ENCODE measurements around the gene ADIPOR2. TPM values are rescaled to one million over a fixed set of nuclear protein-coding genes. Genes with fewer than 3 reads are reported as not detected.

Gene ADIPOR2
- total RNA-seq, 5 donors from 2014 or later (not counting 1 experiment from before 2014, with no cell fraction given): 21.7 to 35.0 (median 33.4) TPM

GRCh38 chr12:1758376-1758775, 67.5 kb downstream of the ADIPOR2 start:
- Histone ChIP-seq H3K4me3 (ENCODE audit: control insufficient read depth in 1 of 2, extremely low read depth in 1 of 2, low read length in 1 of 2) (no peak overlapping the region), H3K27ac (ENCODE audit: low read length) (no peak overlapping the region), H3K27me3 (replicated peaks in 1 of 2; ENCODE audit: control insufficient read depth in 2 of 2, extremely low read depth in 1 of 2, insufficient read depth in 2 of 2, low read length in 1 of 2) (no peaks in the 10 kb centered on the region), H3K36me3 (ENCODE audit: control insufficient read depth in 2 of 2, extremely low read depth in 1 of 2, insufficient read depth in 1 of 2, low read length in 1 of 2) (peaks cover 7 to 22% of the 10 kb centered on the region in 2 donors), H3K9me3 (no peaks in the 10 kb centered on the region), H3K4me1 (ENCODE audit: control insufficient read depth in 1 of 2, extremely low read depth in 1 of 2, insufficient read depth in 2 of 2, low read length in 2 of 2) (no peaks in the 10 kb centered on the region)
- ChIA-PET POLR2A (no interaction called here), CTCF (interaction anchor here in 1 of 2 donors (0.7 kb wide), 1 partner anchor 15 kb away, joined by 3 read pairs; no protein-coding TSS in a partner anchor)
- no CpG with 5 or more reads among the region's 2 CpGs for WGBS (ENCODE audit: insufficient coverage)
- H3K36me3 Mint-ChIP-seq: peaks cover 51% of the 10 kb centered on the region
- H3K9me3 Mint-ChIP-seq: no peaks in the 10 kb centered on the region
- no peaks in the 10 kb centered on the region for H3K27me3 Mint-ChIP-seq
- H3K27ac Mint-ChIP-seq: no peak overlapping the region
- ATAC-seq (replicated peaks in 1 of 4) (no peak), DNase-seq (no peak)
- H3K4me1 Mint-ChIP-seq: peaks cover 3 to 13% (median 13%) of the 10 kb centered on the region in 3 donors
- no peak overlapping the region for H3K4me3 Mint-ChIP-seq

GRCh38 chr12:1758887-1759286, 68.0 kb downstream of the ADIPOR2 start:
- Histone ChIP-seq H3K27me3 (replicated peaks in 1 of 2; ENCODE audit: control insufficient read depth in 2 of 2, extremely low read depth in 1 of 2, insufficient read depth in 2 of 2, low read length in 1 of 2) (no peaks in the 10 kb centered on the region), H3K4me3 (ENCODE audit: control insufficient read depth in 1 of 2, extremely low read depth in 1 of 2, low read length in 1 of 2) (no peak overlapping the region), H3K4me1 (ENCODE audit: control insufficient read depth in 1 of 2, extremely low read depth in 1 of 2, insufficient read depth in 2 of 2, low read length in 2 of 2) (no peaks in the 10 kb centered on the region), H3K27ac (ENCODE audit: low read length) (no peak overlapping the region), H3K9me3 (no peaks in the 10 kb centered on the region), H3K36me3 (ENCODE audit: control insufficient read depth in 2 of 2, extremely low read depth in 1 of 2, insufficient read depth in 1 of 2, low read length in 1 of 2) (peaks cover 7 to 22% of the 10 kb centered on the region in 2 donors)
- Mint-ChIP-seq H3K4me1 (peaks cover 5 to 13% (median 12%) of the 10 kb centered on the region in 3 donors), H3K36me3 (peaks cover 53% of the 10 kb centered on the region), H3K27me3 (no peaks in the 10 kb centered on the region), H3K4me3 (no peak overlapping the region), H3K27ac (no peak overlapping the region), H3K9me3 (no peaks in the 10 kb centered on the region)
- DNase-seq (no peak), ATAC-seq (replicated peaks in 1 of 4) (no peak)
- CTCF ChIA-PET: no interaction called here
- POLR2A ChIA-PET: no interaction called here
- 100% methylated on average over 1 of the region's 4 CpGs for WGBS (ENCODE audit: insufficient coverage)

- Mint-ChIP-seq H3K9me3 (no peaks in the 10 kb centered on the region), H3K27ac (no peak overlapping the region), H3K4me3 (no peak overlapping the region), H3K4me1 (peaks cover 12 to 23% (median 18%) of the 10 kb centered on the region in 3 donors), H3K36me3 (peaks cover 44% of the 10 kb centered on the region), H3K27me3 (no peaks in the 10 kb centered on the region)
- POLR2A ChIA-PET: no interaction called here
- CTCF ChIA-PET: interaction anchor here in 1 of 2 donors (1.0 kb wide), 1 partner anchor 105 kb away, joined by 3 read pairs; no protein-coding TSS in a partner anchor
- Histone ChIP-seq H3K4me1 (ENCODE audit: control insufficient read depth in 1 of 2, extremely low read depth in 1 of 2, insufficient read depth in 2 of 2, low read length in 2 of 2) (no peaks in the 10 kb centered on the region), H3K27me3 (replicated peaks in 1 of 2; ENCODE audit: control insufficient read depth in 2 of 2, extremely low read depth in 1 of 2, insufficient read depth in 2 of 2, low read length in 1 of 2) (no peaks in the 10 kb centered on the region), H3K4me3 (ENCODE audit: control insufficient read depth in 1 of 2, extremely low read depth in 1 of 2, low read length in 1 of 2) (no peak overlapping the region), H3K27ac (ENCODE audit: low read length) (no peak overlapping the region), H3K36me3 (ENCODE audit: control insufficient read depth in 2 of 2, extremely low read depth in 1 of 2, insufficient read depth in 1 of 2, low read length in 1 of 2) (peaks cover 7 to 15% of the 10 kb centered on the region in 2 donors), H3K9me3 (no peaks in the 10 kb centered on the region)
- WGBS (ENCODE audit: insufficient coverage): no CpG with 5 or more reads among the region's 2 CpGs
- no peak for DNase-seq
- ATAC-seq (replicated peaks in 1 of 4): no peak
These were observed 69.9 kb downstream of the ADIPOR2 start for GRCh38 chr12:1760566-1761382.

DNA sequence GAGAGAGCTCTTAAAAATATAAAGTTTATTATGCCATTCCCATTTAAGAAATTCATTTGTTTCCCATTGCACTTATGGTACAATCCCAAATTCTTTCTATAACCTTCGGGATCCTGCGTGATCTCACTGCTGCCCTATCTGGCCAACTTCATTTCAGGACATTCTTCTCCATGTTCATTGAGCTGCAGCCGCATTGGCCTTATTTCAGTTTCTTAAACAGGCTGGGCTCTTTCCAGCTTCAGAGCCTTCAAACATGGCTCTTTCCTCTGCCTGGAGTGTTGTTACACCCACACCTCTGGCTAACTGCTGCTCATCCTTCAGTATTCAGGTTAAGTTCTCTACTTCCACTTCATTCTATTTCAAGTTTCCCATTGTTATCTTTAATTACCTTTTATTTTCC, 71.0 kb downstream of the ADIPOR2 start:
- Mint-ChIP-seq H3K27me3 (no peaks in the 10 kb centered on the region), H3K4me3 (no peak overlapping the region), H3K4me1 (peaks cover 16 to 24% (median 16%) of the 10 kb centered on the region in 3 donors), H3K27ac (no peak overlapping the region), H3K36me3 (peaks cover 37% of the 10 kb centered on the region), H3K9me3 (no peaks in the 10 kb centered on the region)
- Histone ChIP-seq H3K36me3 (ENCODE audit: control insufficient read depth in 2 of 2, extremely low read depth in 1 of 2, insufficient read depth in 1 of 2, low read length in 1 of 2) (peaks cover 7 to 10% of the 10 kb centered on the region in 2 donors), H3K9me3 (no peaks in the 10 kb centered on the region), H3K27ac (ENCODE audit: low read length) (no peak overlapping the region), H3K27me3 (replicated peaks in 1 of 2; ENCODE audit: control insufficient read depth in 2 of 2, extremely low read depth in 1 of 2, insufficient read depth in 2 of 2, low read length in 1 of 2) (no peaks in the 10 kb centered on the region), H3K4me3 (ENCODE audit: control insufficient read depth in 1 of 2, extremely low read depth in 1 of 2, low read length in 1 of 2) (no peak overlapping the region), H3K4me1 (ENCODE audit: control insufficient read depth in 1 of 2, extremely low read depth in 1 of 2, insufficient read depth in 2 of 2, low read length in 2 of 2) (no peaks in the 10 kb centered on the region)
- 100% methylated on average over 3 of the region's 3 CpGs for WGBS (ENCODE audit: insufficient coverage)
- ChIA-PET POLR2A (no interaction called here), CTCF (interaction anchor here in 1 of 2 donors (1.0 kb wide), 1 partner anchor 106 kb away, joined by 3 read pairs; no protein-coding TSS in a partner anchor)
- ATAC-seq (replicated peaks in 1 of 4): no peak
- no peak for DNase-seq

DNA sequence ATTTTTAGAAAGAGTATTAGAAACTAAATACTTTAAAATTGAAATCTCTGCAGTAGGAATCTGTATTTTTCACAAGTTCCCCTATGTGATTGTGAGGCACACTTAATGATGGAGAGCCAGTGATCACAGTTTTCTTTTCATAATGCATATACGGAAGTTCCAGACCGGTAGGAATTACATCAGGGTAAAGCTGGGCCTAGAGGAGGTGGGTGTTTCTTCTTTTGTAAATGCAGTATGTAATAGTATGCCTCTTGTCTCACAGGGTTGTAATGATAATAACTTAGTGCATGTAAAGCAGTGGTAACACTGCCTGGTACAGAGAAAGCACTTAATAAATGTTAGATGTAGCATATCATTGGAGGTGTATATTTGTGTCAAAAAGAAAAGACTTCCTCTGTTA, 72.3 kb downstream of the ADIPOR2 start:
- no peaks in the 10 kb centered on the region for H3K27me3 Mint-ChIP-seq
- H3K36me3 Mint-ChIP-seq: peaks cover 31% of the 10 kb centered on the region

GRCh38 chr12:1766110-1766509, 75.2 kb downstream of the ADIPOR2 start:
- Mint-ChIP-seq H3K9me3 (no peaks in the 10 kb centered on the region), H3K4me1 (peaks cover 17 to 24% (median 17%) of the 10 kb centered on the region in 3 donors)

More for the DNA sequence above, 72.3 kb downstream of the ADIPOR2 start:
- CTCF ChIA-PET: no interaction called here
- H3K4me3 Mint-ChIP-seq: no peak overlapping the region
- H3K9me3 Mint-ChIP-seq: no peaks in the 10 kb centered on the region
- no peak overlapping the region for H3K27ac Mint-ChIP-seq
- WGBS (ENCODE audit: insufficient coverage): no CpG with 5 or more reads among the region's 2 CpGs
- H3K4me1 ChIP-seq (ENCODE audit: control insufficient read depth in 1 of 2, extremely low read depth in 1 of 2, insufficient read depth in 2 of 2, low read length in 2 of 2): no peaks in the 10 kb centered on the region
- H3K4me3 ChIP-seq (ENCODE audit: control insufficient read depth in 1 of 2, extremely low read depth in 1 of 2, low read length in 1 of 2): no peak overlapping the region
- POLR2A ChIA-PET: no interaction called here
- peaks cover 15 to 24% (median 21%) of the 10 kb centered on the region in 3 donors for H3K4me1 Mint-ChIP-seq
- H3K36me3 ChIP-seq (ENCODE audit: control insufficient read depth in 2 of 2, extremely low read depth in 1 of 2, insufficient read depth in 1 of 2, low read length in 1 of 2): peaks cover 2 to 4% of the 10 kb centered on the region in 2 donors
- ATAC-seq (replicated peaks in 1 of 4) (no peak), DNase-seq (no peak)
- H3K9me3 ChIP-seq: no peaks in the 10 kb centered on the region
- no peaks in the 10 kb centered on the region for H3K27me3 ChIP-seq (replicated peaks in 1 of 2; ENCODE audit: control insufficient read depth in 2 of 2, extremely low read depth in 1 of 2, insufficient read depth in 2 of 2, low read length in 1 of 2)
- no peak overlapping the region for H3K27ac ChIP-seq (ENCODE audit: low read length)

More at GRCh38 chr12:1766110-1766509, 75.2 kb downstream of the ADIPOR2 start:
- Histone ChIP-seq H3K4me3 (ENCODE audit: control insufficient read depth in 1 of 2, extremely low read depth in 1 of 2, low read length in 1 of 2) (no peak overlapping the region), H3K27me3 (replicated peaks in 1 of 2; ENCODE audit: control insufficient read depth in 2 of 2, extremely low read depth in 1 of 2, insufficient read depth in 2 of 2, low read length in 1 of 2) (no peaks in the 10 kb centered on the region), H3K36me3 (ENCODE audit: control insufficient read depth in 2 of 2, extremely low read depth in 1 of 2, insufficient read depth in 1 of 2, low read length in 1 of 2) (peaks cover 0 to 2% of the 10 kb centered on the region in 2 donors), H3K9me3 (no peaks in the 10 kb centered on the region), H3K4me1 (ENCODE audit: control insufficient read depth in 1 of 2, extremely low read depth in 1 of 2, insufficient read depth in 2 of 2, low read length in 2 of 2) (no peaks in the 10 kb centered on the region), H3K27ac (ENCODE audit: low read length) (no peak overlapping the region)
- Mint-ChIP-seq H3K27ac (no peak overlapping the region), H3K36me3 (peaks cover 16% of the 10 kb centered on the region), H3K27me3 (no peaks in the 10 kb centered on the region), H3K4me3 (no peak overlapping the region)
- DNase-seq (no peak), ATAC-seq (replicated peaks in 1 of 4) (no peak)
- 100% methylated on average over 1 of the region's 1 CpG for WGBS (ENCODE audit: insufficient coverage)
- CTCF ChIA-PET: interaction anchor here in 1 of 2 donors (1.3 kb wide), 1 partner anchor 14 kb away, joined by 3 read pairs; no protein-coding TSS in a partner anchor
- POLR2A ChIA-PET: no interaction called here
